ENCODE results near the gene ARSG.

ARSG gene

DNA sequence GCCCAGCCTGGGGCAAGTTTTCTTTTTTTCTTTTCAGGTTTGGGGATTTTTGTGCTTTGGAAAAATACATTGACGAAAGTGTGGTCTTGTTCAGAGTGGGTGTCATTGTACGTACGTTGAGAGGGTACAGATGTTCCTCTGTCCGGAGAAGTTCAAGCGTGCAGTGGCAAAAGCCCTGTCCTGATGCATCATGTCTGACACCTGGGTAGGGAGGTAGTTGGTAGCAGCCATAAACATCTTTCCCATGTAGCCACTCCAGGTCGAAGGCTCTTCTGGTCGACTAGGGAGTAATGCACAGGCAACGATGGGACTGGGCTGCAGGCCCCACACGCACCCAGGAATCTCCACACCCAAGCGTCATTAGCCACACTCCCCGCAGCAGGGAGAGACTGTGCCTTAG, 138.6 kb downstream of the ARSG start:
- TF ChIP-seq EZH2 (IDR thresholded peaks at IDR 0.05; ENCODE audit: borderline replicate concordance, low read length): no peak
- TF ChIP-seq, protein P1, sequence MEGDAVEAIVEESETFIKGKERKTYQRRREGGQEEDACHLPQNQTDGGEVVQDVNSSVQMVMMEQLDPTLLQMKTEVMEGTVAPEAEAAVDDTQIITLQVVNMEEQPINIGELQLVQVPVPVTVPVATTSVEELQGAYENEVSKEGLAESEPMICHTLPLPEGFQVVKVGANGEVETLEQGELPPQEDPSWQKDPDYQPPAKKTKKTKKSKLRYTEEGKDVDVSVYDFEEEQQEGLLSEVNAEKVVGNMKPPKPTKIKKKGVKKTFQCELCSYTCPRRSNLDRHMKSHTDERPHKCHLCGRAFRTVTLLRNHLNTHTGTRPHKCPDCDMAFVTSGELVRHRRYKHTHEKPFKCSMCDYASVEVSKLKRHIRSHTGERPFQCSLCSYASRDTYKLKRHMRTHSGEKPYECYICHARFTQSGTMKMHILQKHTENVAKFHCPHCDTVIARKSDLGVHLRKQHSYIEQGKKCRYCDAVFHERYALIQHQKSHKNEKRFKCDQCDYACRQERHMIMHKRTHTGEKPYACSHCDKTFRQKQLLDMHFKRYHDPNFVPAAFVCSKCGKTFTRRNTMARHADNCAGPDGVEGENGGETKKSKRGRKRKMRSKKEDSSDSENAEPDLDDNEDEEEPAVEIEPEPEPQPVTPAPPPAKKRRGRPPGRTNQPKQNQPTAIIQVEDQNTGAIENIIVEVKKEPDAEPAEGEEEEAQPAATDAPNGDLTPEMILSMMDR (IDR thresholded peaks at IDR 0.05; ENCODE audit: low read length): no peak
- H3K36me3 ChIP-seq (ENCODE audit: insufficient read depth, low read length): peaks cover 35% of the 10 kb centered on the region

DNA sequence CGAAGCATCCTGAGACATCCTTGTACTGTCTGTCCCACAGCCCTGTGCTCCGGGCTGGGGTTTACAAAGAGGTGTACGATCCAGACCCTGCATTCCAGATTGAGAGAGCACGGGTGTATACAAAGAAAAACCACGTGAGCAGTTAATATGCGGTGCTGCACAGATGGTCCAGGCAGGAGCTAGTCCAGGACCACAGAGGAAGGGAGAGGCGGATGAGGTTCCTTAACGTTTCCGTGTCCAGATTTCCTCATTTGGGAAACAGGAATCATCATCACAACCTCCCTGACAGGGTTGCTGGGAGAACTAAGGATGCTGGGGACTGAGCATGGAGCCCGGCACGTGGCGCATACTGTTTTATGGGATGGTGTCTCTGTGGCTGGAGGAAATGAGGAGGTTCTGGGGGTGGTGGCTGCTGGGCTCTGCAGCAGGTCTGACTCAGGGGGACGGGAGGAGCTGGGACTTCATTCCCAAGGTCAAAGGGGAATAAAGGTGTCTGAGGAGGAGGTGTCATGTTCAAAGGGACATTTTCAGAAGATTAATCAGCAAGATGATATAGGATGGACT, 139.8 kb downstream of the ARSG start:
- no peaks in the 10 kb centered on the region for H4K20me1 ChIP-seq (ENCODE audit: insufficient read depth, low read length)
- no peaks in the 10 kb centered on the region for H3K27me3 ChIP-seq (ENCODE audit: insufficient read depth, low read length)
- peak overlapping the region; percentile 65; the same call in 1 of the 2 replicates for H3K4me2 ChIP-seq (ENCODE audit: low read length)
- TF ChIP-seq EZH2 (IDR thresholded peaks at IDR 0.05; ENCODE audit: borderline replicate concordance, low read length): no peak
- TF ChIP-seq, protein P1 (IDR thresholded peaks at IDR 0.05; ENCODE audit: low read length): no peak
- H3F3A ChIP-seq (ENCODE audit: insufficient read depth, low read length): no peaks in the 10 kb centered on the region
- H3K36me3 ChIP-seq (ENCODE audit: insufficient read depth, low read length): peaks cover 36% of the 10 kb centered on the region
- no peaks in the 10 kb centered on the region for H3K9me3 ChIP-seq (ENCODE audit: low read length)
- H3K9ac ChIP-seq (ENCODE audit: low read length): no peak overlapping the region
- no peak overlapping the region for H3K4me3 ChIP-seq (ENCODE audit: low read depth, low read length, poor library complexity, severe bottlenecking)
- no peak overlapping the region for H3K27ac ChIP-seq (ENCODE audit: low read depth, low read length, poor library complexity, severe bottlenecking)
- peaks cover 13% of the 10 kb centered on the region for H3K4me1 ChIP-seq (ENCODE audit: insufficient read depth, low read length, severe bottlenecking)
- H3K79me2 ChIP-seq (ENCODE audit: insufficient read depth, low read length): no peaks in the 10 kb centered on the region
- H3K9me2 ChIP-seq (ENCODE audit: low read depth, low read length): no peaks in the 10 kb centered on the region
- H2AFZ ChIP-seq (ENCODE audit: low read length): no peak overlapping the region

More for the DNA sequence above, 138.6 kb downstream of the ARSG start:
- H2AFZ ChIP-seq (ENCODE audit: low read length): no peak overlapping the region
- H3K4me3 ChIP-seq (ENCODE audit: low read depth, low read length, poor library complexity, severe bottlenecking): no peak overlapping the region
- no peaks in the 10 kb centered on the region for H3K9me2 ChIP-seq (ENCODE audit: low read depth, low read length)
- no peaks in the 10 kb centered on the region for H3K27me3 ChIP-seq (ENCODE audit: insufficient read depth, low read length)
- no peaks in the 10 kb centered on the region for H3K79me2 ChIP-seq (ENCODE audit: insufficient read depth, low read length)
- peaks cover 11% of the 10 kb centered on the region for H3K4me1 ChIP-seq (ENCODE audit: insufficient read depth, low read length, severe bottlenecking)
- H3K27ac ChIP-seq (ENCODE audit: low read depth, low read length, poor library complexity, severe bottlenecking): no peak overlapping the region
- no peaks in the 10 kb centered on the region for H3F3A ChIP-seq (ENCODE audit: insufficient read depth, low read length)
- no peaks in the 10 kb centered on the region for H4K20me1 ChIP-seq (ENCODE audit: insufficient read depth, low read length)
- H3K9me3 ChIP-seq (ENCODE audit: low read length): no peaks in the 10 kb centered on the region
- no peak overlapping the region for H3K4me2 ChIP-seq (ENCODE audit: low read length)
- H3K9ac ChIP-seq (ENCODE audit: low read length): no peak overlapping the region

DNA sequence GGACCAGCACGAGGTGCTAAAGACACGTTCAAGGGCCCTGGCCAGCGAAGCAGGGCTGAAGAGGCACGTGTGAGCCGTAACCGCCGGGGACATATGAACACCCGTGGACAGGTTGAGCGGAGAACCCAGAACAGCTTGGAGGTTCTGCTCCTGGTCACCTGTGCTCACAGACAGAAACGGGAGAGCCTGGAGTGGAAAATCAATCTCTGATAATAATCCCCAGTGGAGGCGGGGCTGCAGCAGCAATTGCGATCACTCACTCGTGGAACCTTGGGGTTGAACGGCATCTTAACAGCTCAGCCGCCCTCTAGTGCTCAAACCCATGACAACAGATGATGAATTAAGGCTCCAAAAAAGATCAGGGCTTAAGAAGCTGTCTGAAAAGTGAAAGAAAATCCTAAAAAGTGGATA, 140.4 kb downstream of the ARSG start:
- peaks cover 36% of the 10 kb centered on the region for H3K36me3 ChIP-seq (ENCODE audit: insufficient read depth, low read length)
- H3K27me3 ChIP-seq (ENCODE audit: insufficient read depth, low read length): no peaks in the 10 kb centered on the region
- H3F3A ChIP-seq (ENCODE audit: insufficient read depth, low read length): no peaks in the 10 kb centered on the region
- H3K9me2 ChIP-seq (ENCODE audit: low read depth, low read length): no peaks in the 10 kb centered on the region
- H2AFZ ChIP-seq (ENCODE audit: low read length): no peak overlapping the region
- H3K4me1 ChIP-seq (ENCODE audit: insufficient read depth, low read length, severe bottlenecking): peaks cover 18% of the 10 kb centered on the region
- no peaks in the 10 kb centered on the region for H4K20me1 ChIP-seq (ENCODE audit: insufficient read depth, low read length)
- no peak for TF ChIP-seq EZH2 (IDR thresholded peaks at IDR 0.05; ENCODE audit: borderline replicate concordance, low read length)
- TF ChIP-seq, protein P1 (IDR thresholded peaks at IDR 0.05; ENCODE audit: low read length): peak; percentile 77
- no peak overlapping the region for H3K27ac ChIP-seq (ENCODE audit: low read depth, low read length, poor library complexity, severe bottlenecking)
- H3K9me3 ChIP-seq (ENCODE audit: low read length): no peaks in the 10 kb centered on the region
- peak overlapping the region; percentile 20 for H3K4me3 ChIP-seq (ENCODE audit: low read depth, low read length, poor library complexity, severe bottlenecking)
- no peaks in the 10 kb centered on the region for H3K79me2 ChIP-seq (ENCODE audit: insufficient read depth, low read length)
- H3K4me2 ChIP-seq (ENCODE audit: low read length): peak overlapping the region; percentile 65
- no peak overlapping the region; the same call in 1 of the 2 replicates for H3K9ac ChIP-seq (ENCODE audit: low read length)

Data from OCI-LY1 (cell line).